ENCODE measurements around the gene GNL2. TPM values are rescaled to one million over a fixed set of nuclear protein-coding genes. Genes with fewer than 3 reads are reported as not detected.

The GNL2 gene
- total RNA-seq, 1 experiment from 2014 or later = 106 TPM

DNA sequence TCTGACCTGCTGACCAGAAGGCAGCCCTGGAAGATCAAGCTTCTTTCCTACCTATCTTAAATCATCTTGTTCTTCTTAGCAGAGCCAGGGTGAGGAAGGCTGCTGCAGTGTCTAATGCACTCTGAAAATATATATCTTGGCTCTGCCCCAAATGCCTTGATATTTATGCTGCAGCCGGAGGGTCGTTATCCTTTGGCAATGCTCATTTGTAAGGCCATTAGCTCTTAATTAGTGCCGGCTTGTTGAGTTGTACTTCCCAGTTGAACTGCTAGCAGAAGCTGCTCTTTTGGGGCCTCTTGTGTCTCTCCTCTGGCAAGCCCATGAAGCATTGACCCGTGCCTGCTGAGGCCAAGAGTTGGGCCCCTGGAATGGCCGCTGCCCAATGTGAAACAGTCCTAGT lies 4.2 kb upstream of the GNL2 start:
- Mint-ChIP-seq H3K4me3 (no peak overlapping the region), H3K9me3 (peaks cover 0 to 3% of the 10 kb centered on the region in 2 experiments; a peak in 1 of 5 replicates), H3K36me3 (ENCODE audit: insufficient read depth in 1 of 3, low read depth in 3 of 3) (peaks cover 0 to 4% (median 3%) of the 10 kb centered on the region in 3 experiments; a peak in 2 of 7 replicates), H3K27ac (no peak overlapping the region), H3K4me1 (peaks cover 5 to 13% of the 10 kb centered on the region in 2 experiments; a peak in 2 of 4 replicates), H3K27me3 (ENCODE audit: low read depth) (peaks cover 31% of the 10 kb centered on the region)
- Histone ChIP-seq H4K5ac (ENCODE audit: insufficient read length, low read depth, low read length) (no peak overlapping the region), H3K4me1 (ENCODE audit: insufficient read depth, low read length) (no peaks in the 10 kb centered on the region; the same call in 1 of the 2 replicates), H3K23me2 (ENCODE audit: insufficient read length, low read depth, low read length, poor library complexity, severe bottlenecking) (peaks cover 6% of the 10 kb centered on the region), H3K4me2 (ENCODE audit: insufficient read depth, insufficient read length, low read length) (no peak overlapping the region), H2BK12ac (ENCODE audit: insufficient read length, low read depth, low read length) (no peak overlapping the region), H3T11ph (ENCODE audit: low read length) (no peak overlapping the region), H3K9ac (ENCODE audit: extremely low read depth, insufficient read length, low read length) (no peak overlapping the region), H3K79me1 (ENCODE audit: insufficient read depth, low read depth, low read length, poor library complexity, severe bottlenecking) (no peaks in the 10 kb centered on the region), H3K27ac (ENCODE audit: insufficient read length, low read depth, low read length) (no peak overlapping the region), H3K23ac (ENCODE audit: insufficient read length, low read depth, low read length) (no peak overlapping the region), H2BK20ac (ENCODE audit: low read depth, low read length, poor library complexity, severe bottlenecking) (no peak overlapping the region), H2AK5ac (ENCODE audit: insufficient read length, low read length) (no peak overlapping the region), H3K56ac (ENCODE audit: insufficient read length, low read depth, low read length) (no peak overlapping the region), H3K27me3 (ENCODE audit: insufficient read depth, low read length) (no peaks in the 10 kb centered on the region), H3K4ac (ENCODE audit: low read depth, low read length) (no peak overlapping the region), H4K91ac (ENCODE audit: insufficient read length, low read depth, low read length) (no peak overlapping the region), H3K9me3 (ENCODE audit: control insufficient read depth, low read depth, low read length) (no peaks in the 10 kb centered on the region), H4K20me1 (ENCODE audit: control insufficient read depth, insufficient read depth, insufficient read length) (no peaks in the 10 kb centered on the region), H2BK5ac (ENCODE audit: insufficient read length, low read length) (no peak overlapping the region), H3K14ac (ENCODE audit: insufficient read depth, low read length) (no peak overlapping the region), H3K79me2 (ENCODE audit: insufficient read depth, low read length) (peaks cover 7% of the 10 kb centered on the region; the same call in 1 of the 2 replicates), H2BK15ac (ENCODE audit: low read depth, low read length) (no peak overlapping the region), H2BK120ac (ENCODE audit: low read depth, low read length, poor library complexity, severe bottlenecking) (no peak overlapping the region), H3K18ac (ENCODE audit: insufficient read length, low read depth, low read length) (no peak overlapping the region), H4K8ac (replicated peaks; ENCODE audit: insufficient read length, low read depth, low read length) (no peak overlapping the region), H2AFZ (ENCODE audit: low read length) (no peak overlapping the region)
- TF ChIP-seq, protein P1, sequence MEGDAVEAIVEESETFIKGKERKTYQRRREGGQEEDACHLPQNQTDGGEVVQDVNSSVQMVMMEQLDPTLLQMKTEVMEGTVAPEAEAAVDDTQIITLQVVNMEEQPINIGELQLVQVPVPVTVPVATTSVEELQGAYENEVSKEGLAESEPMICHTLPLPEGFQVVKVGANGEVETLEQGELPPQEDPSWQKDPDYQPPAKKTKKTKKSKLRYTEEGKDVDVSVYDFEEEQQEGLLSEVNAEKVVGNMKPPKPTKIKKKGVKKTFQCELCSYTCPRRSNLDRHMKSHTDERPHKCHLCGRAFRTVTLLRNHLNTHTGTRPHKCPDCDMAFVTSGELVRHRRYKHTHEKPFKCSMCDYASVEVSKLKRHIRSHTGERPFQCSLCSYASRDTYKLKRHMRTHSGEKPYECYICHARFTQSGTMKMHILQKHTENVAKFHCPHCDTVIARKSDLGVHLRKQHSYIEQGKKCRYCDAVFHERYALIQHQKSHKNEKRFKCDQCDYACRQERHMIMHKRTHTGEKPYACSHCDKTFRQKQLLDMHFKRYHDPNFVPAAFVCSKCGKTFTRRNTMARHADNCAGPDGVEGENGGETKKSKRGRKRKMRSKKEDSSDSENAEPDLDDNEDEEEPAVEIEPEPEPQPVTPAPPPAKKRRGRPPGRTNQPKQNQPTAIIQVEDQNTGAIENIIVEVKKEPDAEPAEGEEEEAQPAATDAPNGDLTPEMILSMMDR (conservative IDR thresholded peaks at IDR 0.05) = no peak
- DNase-seq = no peak
- WGBS (ENCODE audit: extremely low coverage, insufficient read length, low lambda C conversion rate) = no CpG with 5 or more reads among the region's 5 CpGs

All from H9 (cell line).